Stimulated activated CD4-positive, alpha-beta T cell treated with anti-CD3 and anti-CD28 coated beads, Interleukin-2, amount 100 ng/mL, for 24 hours (primary cell): Measurements from ENCODE around the gene BPIFB2.
"Not testable (repeated sequence)": the region's sequence is repeated elsewhere in the genome, so short reads cannot be mapped to it uniquely, and the experiment has no call there.

Source experiments
- DNase-seq, 2 donors: peaks; one replicate each; pipeline ENCODE4 v3.0.0-alpha.2; 2020

BPIFB2 gene

GRCh38 chr20:33042983-33043730, 35.7 kb downstream of the BPIFB2 start:
- DNase-seq = no peak

GRCh38 chr20:33043731-33044181, 36.3 kb downstream of the BPIFB2 start:
- no peak for DNase-seq

DNA sequence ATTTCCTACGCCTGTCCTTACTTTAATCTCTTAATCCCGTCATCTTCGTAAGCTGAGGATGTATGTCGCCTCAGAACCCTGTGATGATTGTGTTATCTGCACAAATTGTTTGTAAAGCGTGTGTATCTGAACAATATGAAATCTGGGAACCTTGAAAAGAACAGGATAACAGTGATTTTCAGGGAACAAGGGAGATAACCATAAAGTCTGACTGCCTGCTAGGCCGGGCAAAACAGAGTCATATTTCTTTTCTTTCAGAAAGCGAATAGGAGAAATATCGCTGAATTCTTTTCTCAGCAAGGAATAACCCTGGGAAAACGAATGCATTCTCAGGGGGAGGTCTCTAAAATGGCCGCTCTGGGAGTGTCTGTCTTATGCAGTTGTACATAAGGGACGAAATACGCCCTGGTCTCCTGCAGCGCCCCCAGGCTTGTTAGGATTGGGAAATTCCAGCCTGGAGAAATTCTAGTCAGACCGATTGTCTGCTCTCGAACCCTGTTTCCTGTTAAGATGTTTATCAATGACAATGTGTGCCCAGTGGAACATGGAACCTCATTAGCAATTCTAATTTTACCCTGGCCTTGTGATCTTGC, 37.7 kb downstream of the BPIFB2 start:
- not testable (repeated sequence) for DNase-seq

GRCh38 chr20:33046412-33046811, 38.9 kb downstream of the BPIFB2 start:
- DNase-seq = no peak

DNA sequence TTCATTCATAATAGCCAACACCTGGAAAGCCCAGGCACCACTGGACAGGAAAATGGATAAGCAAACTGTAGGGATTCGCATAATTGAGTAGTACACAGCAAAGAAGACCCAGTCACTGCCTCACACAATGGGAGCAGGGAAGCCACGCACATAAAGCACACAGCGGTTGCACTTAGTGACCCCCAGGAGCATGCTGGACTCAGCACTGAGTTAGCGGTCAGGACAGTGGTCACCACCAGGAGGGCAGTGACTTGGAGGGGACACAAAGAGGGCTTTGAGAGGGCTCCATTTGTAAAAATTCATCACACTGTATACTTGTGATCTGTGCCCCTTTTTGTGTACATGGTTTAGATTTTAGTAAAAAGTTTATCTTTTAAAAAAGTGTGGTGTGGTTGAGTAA, 43.8 kb downstream of the BPIFB2 start:
- no peak for DNase-seq

DNA sequence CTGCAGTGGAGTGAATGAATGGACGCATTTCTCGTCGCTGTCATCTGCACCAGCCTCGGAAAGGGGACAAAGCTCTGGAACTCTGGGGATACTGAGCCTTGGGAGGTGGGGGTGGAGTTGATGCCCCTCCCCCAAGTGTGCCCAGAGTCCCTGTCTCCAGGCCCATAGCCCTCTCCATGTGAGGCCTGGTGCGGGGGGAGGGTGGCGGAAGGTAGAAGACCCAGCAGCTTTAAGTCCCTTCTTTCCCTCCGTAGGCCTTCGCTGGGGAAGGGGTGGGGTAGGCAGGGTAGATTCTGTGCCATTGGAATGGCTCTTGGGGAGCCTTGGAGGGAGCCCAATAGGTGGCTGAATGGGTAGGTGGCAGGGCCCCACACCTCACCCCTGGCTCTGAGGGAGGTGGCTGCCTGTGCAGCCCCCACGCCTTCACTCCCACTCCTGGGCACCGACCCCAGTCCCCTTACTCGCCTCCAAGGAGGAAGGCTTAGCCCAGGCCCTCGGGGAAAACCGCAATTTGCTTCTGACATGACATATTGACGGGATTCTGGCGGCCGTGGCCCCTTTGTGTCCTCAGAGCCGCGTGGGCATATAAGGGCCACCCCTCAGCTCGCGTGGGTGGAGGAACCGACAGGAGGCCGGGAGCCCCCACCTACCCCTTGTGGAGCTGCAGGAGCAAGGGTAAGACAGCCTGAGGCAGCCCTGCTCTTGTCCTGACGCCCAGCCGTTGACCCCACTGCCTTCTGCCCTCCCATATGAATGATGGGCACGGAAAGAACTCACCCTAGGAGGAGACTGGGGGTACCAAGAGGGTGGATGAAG, 46.0 kb downstream of the BPIFB2 start, which contains the start of gene BPIFB3:
Gene BPIFB3 (plus strand): TSS at position 613 of the 816 bp plus-strand sequence. CDS start 1,533 bp downstream, outside the sequence.
- no peak for DNase-seq

DNA sequence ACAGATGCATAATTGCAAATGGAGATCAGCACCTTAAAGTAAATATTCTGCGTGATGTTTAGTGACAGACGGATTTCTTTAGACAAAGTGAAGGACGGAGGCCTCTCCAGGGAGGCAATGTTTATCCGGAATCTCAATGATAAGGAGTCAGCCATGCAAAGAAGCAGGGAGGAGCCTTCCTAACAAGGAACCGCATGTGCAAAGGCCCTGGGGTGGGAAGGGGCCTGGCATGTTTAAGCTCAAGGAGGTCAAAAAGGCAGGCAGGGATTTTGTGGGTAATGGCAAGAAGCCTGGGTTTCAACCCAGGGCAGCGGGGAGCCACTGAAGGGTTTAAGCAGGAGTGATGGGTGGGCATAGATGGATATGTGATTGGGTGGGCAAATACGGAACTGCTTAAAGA, 46.9 kb downstream of the BPIFB2 start:
- DNase-seq = no peak

DNA sequence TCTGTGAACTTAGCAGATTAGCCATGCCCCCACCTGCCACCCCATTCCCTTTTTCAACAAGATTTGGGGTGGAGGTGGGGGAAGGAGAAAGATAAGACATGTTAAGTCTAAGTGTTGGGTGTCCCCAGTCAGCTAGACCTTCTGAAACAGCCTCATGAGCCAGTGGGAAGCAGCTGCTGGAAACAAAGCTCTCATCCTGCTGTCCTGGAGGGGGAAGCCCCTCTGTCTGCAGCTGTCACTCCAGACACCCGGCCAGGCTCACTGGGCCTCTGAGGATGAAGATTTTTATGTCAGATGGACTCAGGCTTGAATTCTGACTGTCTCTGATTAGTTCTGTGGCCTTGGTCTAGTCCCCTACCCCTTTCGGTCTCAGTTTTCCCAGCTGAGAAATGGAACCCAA, 47.3 kb downstream of the BPIFB2 start:
- no peak for DNase-seq

GRCh38 chr20:33059136-33059535, 51.6 kb downstream of the BPIFB2 start:
- DNase-seq = no peak

- no peak for DNase-seq
Observed at GRCh38 chr20:33059741-33060390, 52.4 kb downstream of the BPIFB2 start.

DNA sequence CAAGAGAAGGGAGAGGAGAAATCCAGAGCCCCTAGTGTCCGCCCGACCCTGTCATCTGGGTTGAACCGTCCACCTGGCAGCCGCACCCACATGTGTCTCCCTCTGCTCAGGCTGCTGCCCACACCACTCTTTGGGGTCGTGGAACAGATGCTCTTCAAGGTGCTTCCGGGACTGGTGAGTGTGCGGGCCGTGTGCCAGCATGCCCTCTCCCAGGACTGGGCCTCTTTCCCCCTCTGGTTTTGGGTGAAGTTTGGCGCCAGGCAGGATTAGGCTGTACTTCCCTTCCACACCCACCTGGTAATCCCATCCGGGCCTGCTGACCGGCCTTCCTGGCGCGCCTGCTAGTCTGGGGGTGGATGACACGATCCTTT, 54.1 kb downstream of the BPIFB2 start:
- DNase-seq = no peak

DNA sequence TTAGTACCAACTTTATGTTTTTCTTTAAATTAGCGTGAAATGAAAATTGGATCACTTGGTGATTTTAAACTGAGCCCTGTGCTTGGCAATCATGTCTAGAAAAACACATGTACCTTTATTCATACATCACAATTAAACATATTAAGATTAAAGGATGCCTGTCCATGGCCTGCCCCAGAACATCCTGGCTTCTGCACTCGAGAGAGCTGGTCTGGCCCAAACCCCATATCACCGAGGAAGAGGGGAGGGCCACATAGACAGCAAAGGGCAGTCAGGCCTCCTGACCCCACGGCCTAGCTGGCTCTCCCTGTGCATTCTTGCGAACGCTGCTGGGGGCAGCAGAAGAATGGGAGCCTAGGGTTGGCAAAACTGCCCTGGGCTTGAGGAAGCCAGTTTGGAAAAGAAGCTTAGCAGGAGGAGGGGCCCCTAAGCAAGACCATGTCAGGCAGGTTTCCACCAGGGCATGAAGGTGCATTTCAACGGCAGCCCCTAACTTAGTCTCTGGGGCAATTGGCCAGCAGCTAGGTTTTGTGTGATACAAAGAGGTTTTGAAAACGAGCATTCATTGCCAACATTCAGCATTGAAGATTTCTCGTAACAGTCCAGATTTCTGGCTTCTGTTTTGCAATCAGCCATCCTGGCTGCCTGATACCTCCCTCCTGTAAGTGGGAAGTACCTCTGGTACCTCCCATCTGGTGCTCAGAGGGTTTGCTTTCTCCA, 54.8 kb downstream of the BPIFB2 start:
- DNase-seq = no peak

DNA sequence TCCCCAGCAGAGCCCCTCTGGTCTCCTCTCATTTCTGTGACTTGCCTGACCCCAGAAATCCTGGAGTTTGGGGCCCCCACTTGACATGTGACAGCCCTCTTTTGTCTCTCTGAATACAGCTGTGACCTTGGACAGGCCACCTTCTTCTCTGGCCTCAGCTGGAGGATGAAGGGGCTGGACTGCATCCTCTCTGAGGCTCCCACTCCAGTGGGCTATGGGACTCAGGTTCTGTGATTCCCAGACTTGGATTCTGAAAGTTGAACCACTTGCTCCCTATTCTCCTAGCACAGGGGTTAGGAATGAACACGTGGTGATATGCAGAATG, 55.3 kb downstream of the BPIFB2 start:
- no peak for DNase-seq

DNA sequence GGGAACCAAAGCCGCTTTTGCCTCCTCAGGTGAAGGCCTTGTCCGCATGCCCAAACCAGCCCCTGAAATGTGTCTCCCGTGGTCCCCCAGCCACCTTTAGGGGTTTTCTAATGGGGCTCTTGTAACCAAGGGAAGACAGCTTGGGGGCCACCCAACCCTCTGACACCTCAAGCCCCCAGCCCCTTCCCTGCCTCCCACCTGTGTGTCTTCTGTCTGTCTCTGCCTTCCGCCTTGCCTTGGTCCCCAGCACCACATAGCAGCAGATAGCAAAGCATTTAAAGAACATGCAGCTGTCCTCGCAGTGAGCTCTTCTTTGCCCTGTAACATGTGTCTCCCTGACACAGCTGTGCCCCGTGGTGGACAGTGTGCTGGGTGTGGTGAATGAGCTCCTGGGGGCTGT, 55.8 kb downstream of the BPIFB2 start:
- DNase-seq = no peak

GRCh38 chr20:33064572-33065287, 57.2 kb downstream of the BPIFB2 start:
- DNase-seq = no peak

DNA sequence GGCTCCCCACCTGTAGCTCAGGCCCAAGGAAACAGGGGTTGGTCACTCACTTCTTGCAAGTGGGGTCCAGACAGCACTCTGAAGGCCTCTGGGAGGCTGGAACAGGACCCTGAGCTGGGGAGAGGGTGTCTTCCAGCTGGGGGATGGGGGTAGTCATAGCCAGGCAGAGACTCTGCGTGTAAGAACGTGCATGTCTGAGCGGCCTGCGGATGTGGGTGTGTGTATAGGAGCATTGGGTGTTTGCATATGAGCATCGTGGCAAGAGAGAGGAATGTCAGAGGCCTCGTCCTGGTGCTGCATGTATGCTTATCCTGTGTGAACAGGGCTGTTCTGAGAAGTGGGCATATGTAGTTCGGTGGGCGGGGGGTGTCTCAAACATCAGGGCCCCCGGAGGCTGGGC, 58.3 kb downstream of the BPIFB2 start:
- DNase-seq = no peak

DNA sequence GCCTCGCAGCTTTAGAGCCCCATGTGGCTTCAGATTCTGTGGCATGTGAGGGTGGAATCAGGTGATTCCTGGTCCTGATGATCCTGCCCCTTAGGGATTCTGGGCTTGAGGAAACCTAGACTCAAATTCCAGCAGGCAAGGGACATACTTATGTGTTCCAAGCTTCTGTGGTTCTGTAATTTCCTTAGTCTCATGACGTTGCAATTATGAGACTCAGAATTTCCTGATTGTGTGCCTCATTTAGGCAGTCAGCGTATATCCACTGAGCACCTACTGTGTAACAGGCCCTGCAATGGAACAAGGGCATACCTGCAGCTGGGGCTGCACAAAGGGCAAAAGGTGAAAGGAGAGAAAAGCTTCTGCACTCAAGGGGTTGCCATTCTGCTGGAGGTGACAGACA, 60.3 kb downstream of the BPIFB2 start:
- no peak for DNase-seq

DNA sequence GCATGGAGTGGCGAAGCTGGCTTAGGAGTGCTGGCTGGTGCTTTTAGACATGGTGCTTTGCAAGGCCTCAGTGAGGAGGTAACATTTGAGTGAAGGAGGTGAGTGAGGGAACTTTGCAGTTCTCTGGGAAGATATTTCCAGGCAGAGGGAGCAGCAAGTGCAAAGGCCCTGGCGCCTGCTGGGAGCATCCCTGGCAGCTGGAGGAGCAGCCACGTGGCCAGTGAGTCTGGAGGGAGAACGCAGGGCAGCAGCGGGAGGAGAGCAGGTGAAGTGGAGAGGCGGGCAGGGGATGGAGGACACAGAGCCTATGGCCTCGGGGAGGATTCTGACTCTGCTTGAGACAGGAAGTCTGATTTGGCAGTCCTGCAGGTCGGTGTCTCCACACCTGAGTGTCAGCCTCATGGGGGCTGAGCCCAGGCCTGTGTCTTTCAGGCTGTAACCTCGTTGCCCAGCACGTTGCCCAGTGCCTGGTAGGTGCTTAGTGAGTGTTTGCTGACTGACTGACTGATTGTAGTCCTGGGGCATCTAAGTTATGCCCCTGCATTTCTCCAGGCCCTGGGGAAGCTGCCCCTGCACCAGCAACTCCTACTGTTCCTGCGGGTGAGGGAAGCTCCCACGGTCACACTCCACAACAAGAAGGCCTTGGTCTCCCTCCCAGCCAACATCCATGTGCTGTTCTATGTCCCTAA, 60.9 kb downstream of the BPIFB2 start:
- DNase-seq = no peak

DNA sequence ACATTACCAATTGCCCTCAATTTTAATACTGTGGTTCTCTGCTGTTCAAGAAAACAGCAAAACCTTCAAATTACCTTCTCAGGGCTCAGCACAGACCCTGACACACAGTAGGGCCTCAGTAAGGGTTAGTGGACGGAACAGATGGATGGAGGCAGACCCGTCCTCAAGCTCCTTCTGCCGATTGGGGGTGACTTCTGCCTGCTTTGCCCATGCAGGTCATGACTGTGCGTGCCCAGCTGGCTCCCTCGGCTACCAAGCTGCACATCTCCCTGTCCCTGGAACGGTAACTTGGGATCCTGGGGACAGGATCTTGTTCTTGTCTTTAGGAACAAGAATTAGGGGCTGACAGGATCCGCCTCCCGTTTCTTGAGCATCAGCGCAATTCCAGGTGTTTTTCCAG, 62.2 kb downstream of the BPIFB2 start:
- no peak for DNase-seq

GRCh38 chr20:33070111-33071053, 62.9 kb downstream of the BPIFB2 start:
- no peak for DNase-seq
